IMR-90 (cell line): Measurements from ENCODE around the gene MTUS2.

Source experiments
- CEBPB ChIP-seq: IDR thresholded peaks from 2 replicates; pipeline ENCODE4 v1.6.1; 2012; ENCODE audit warnings: low read depth, low read length, improper control_type of control experiment
- CTCF ChIP-seq: conservative IDR thresholded peaks from 2 replicates; pipeline ENCODE4 v1.5.1; 2012; ENCODE audit warnings: mild to moderate bottlenecking, low read depth, low read length, improper control_type of control experiment
- MAZ ChIP-seq: IDR thresholded peaks from 2 replicates; pipeline ENCODE4 v1.6.1; 2012; ENCODE audit warnings: low read depth, mild to moderate bottlenecking, low read length, improper control_type of control experiment, moderate library complexity, borderline replicate concordance
- NFE2L2 ChIP-seq: fragments of 150-350 bp; IDR thresholded peaks from 2 replicates; pipeline ENCODE4 v1.6.1; 2016; ENCODE audit warnings: low read depth, mild to moderate bottlenecking, low read length
- POLR2A ChIP-seq: IDR thresholded peaks from 2 replicates; pipeline ENCODE4 v1.6.1; 2012; ENCODE audit warnings: mild to moderate bottlenecking, low read depth, low read length
- RFX5 ChIP-seq: IDR thresholded peaks from 2 replicates; pipeline ENCODE4 v1.8.0; 2012; ENCODE audit warnings: low read depth, mild to moderate bottlenecking, low read length, moderate library complexity
- SMC3 ChIP-seq: fragments of 150-350 bp; IDR thresholded peaks from 2 replicates; pipeline ENCODE4 v1.6.1; 2016; ENCODE audit warnings: low read depth, mild to moderate bottlenecking, antibody characterized with exemption, low read length, moderate library complexity
- USF2 ChIP-seq: fragments of 150-350 bp; IDR thresholded peaks from 2 replicates; pipeline ENCODE4 v1.6.1; 2017; ENCODE audit warnings: mild to moderate bottlenecking, antibody characterized with exemption, low read length, low read depth

- TF ChIP-seq CTCF, result no peak
- no peak for TF ChIP-seq USF2
- no peak for TF ChIP-seq POLR2A
- TF ChIP-seq RFX5, result no peak
- TF ChIP-seq NFE2L2, result no peak
- no peak for TF ChIP-seq SMC3
- no peak for TF ChIP-seq MAZ
- no peak for TF ChIP-seq CEBPB
These were observed 704.5 kb downstream of the MTUS2 start for GRCh38 chr13:29524641-29525040.
